Upper lobe of left lung (tissue), 4 donors: ENCODE measurements around the gene LDLRAD3.

ENCODE experiments used
- POLR2A ChIP-seq, 4 donors: fragments of 450-650 bp; IDR thresholded peaks; one replicate each; pipeline ENCODE4 v1.5.1; 2016 to 2017; ENCODE audit warnings: antibody characterized with exemption in 4 of 4, mild to moderate bottlenecking in 2 of 4
- POLR2AphosphoS5 ChIP-seq, 2 donors: sonication (generic); formaldehyde crosslinking; IDR thresholded peaks; one replicate each; pipeline ENCODE4 v1.5.1; 2017; ENCODE audit warnings: antibody characterized with exemption in 2 of 2
- TF ChIP-seq, protein P1 (sequence below), 6 experiments: fragments of 450-650 bp in 4 of 6; fragments of 200-600 bp in 2 of 6; sonication (generic) in 2 of 6; IDR thresholded peaks; one replicate each; pipeline ENCODE4 v1.5.1; 2016 to 2019; ENCODE audit warnings: antibody characterized with exemption in 6 of 6

DNA sequence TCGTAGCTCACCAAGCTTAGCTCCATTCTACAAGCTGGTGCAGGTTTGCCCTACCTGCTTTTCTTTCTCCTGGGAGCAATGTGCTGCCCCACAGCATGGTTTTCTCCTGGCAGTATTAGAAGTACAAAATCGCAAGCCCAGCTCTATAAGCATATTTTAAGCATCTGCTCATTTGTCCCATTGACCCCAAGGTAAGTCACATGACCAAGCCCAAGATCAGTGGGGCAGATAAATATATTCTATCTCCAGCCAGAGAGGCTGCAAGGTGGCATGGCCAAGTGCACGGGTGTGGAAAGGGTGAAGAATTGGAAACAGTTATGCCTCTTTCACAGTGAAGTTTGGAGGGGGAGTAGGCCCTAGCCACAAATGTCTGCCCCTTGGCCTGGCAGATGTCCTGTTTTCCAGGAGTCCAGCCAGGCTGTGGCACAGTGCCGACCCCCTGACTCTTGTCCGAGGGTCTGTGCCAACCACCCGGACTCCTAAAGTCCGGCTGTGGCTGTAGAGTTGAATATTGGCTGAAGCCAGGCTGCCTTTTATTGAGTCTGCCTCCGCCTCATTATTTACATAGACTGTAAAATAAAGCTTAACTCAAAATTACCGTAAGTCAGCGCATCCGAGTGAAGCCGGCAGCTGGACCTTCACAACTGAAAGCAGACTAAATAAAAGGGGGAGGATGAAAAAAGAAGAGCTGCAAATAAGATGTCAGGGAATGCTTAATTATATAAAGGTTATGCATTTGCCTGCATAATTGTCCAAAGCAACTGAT is 179.7 kb downstream of the LDLRAD3 start:
- TF ChIP-seq, protein P1, sequence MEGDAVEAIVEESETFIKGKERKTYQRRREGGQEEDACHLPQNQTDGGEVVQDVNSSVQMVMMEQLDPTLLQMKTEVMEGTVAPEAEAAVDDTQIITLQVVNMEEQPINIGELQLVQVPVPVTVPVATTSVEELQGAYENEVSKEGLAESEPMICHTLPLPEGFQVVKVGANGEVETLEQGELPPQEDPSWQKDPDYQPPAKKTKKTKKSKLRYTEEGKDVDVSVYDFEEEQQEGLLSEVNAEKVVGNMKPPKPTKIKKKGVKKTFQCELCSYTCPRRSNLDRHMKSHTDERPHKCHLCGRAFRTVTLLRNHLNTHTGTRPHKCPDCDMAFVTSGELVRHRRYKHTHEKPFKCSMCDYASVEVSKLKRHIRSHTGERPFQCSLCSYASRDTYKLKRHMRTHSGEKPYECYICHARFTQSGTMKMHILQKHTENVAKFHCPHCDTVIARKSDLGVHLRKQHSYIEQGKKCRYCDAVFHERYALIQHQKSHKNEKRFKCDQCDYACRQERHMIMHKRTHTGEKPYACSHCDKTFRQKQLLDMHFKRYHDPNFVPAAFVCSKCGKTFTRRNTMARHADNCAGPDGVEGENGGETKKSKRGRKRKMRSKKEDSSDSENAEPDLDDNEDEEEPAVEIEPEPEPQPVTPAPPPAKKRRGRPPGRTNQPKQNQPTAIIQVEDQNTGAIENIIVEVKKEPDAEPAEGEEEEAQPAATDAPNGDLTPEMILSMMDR (IDR thresholded peaks at IDR 0.05), result no peak
- TF ChIP-seq POLR2A (IDR thresholded peaks at IDR 0.05) (no peak), POLR2AphosphoS5 (IDR thresholded peaks at IDR 0.05) (no peak)
